ACHN (cell line): ENCODE results near the gene ENOX2.

Experiments used
- DNase-seq: peaks from one replicate; pipeline ENCODE4 v3.0.0-alpha.2; 2015
- in situ Hi-C: cut with HindIII; loops from 2 replicates; pipeline ENCODE4 v1.10.0; 2017; ENCODE audit warnings: low sequenced_read_pairs, low pct_ligation_motif_present, low pct_unique_long_range_greater_than_20kb

The ENOX2 gene

GRCh38 chrX:130688360-130688759, 214.6 kb downstream of the ENOX2 start:
- in situ Hi-C loops = no loop called here
- DNase-seq = no peak

- in situ Hi-C loops = no loop called here
- no peak for DNase-seq
Observed at GRCh38 chrX:130682990-130683389, 220.0 kb downstream of the ENOX2 start.

- no peak for DNase-seq
- in situ Hi-C loops = no loop called here
Observed at GRCh38 chrX:130680164-130681035, 222.6 kb downstream of the ENOX2 start.

- DNase-seq = no peak
Observed at GRCh38 chrX:130676861-130677260, 226.1 kb downstream of the ENOX2 start.

GRCh38 chrX:130672214-130672613, 230.8 kb downstream of the ENOX2 start:
- in situ Hi-C loops = no loop called here
- DNase-seq = no peak

More at GRCh38 chrX:130676861-130677260, 226.1 kb downstream of the ENOX2 start:
- in situ Hi-C loops = no loop called here

- no peak for DNase-seq
- in situ Hi-C loops = no loop called here
Observed at GRCh38 chrX:130669233-130669632, 233.8 kb downstream of the ENOX2 start.

GRCh38 chrX:130665263-130665662, 237.7 kb downstream of the ENOX2 start:
- in situ Hi-C loops = no loop called here
- no peak for DNase-seq

GRCh38 chrX:130658310-130658709, 244.7 kb downstream of the ENOX2 start:
- no peak for DNase-seq
- in situ Hi-C loops = no loop called here

GRCh38 chrX:130654409-130654950, 248.5 kb downstream of the ENOX2 start:
- DNase-seq = no peak
- in situ Hi-C loops = no loop called here

- in situ Hi-C loops = no loop called here
Observed at GRCh38 chrX:130652824-130653578, 250.0 kb downstream of the ENOX2 start.

GRCh38 chrX:130649738-130650137, 253.3 kb downstream of the ENOX2 start:
- in situ Hi-C loops = no loop called here
- no peak for DNase-seq

More at GRCh38 chrX:130652824-130653578, 250.0 kb downstream of the ENOX2 start:
- DNase-seq = no peak

- in situ Hi-C loops = no loop called here
- no peak for DNase-seq
Observed at GRCh38 chrX:130647468-130647867, 255.5 kb downstream of the ENOX2 start.

GRCh38 chrX:130645955-130646583, 256.9 kb downstream of the ENOX2 start:
- no peak for DNase-seq
- in situ Hi-C loops = no loop called here

- in situ Hi-C loops = no loop called here
Observed at GRCh38 chrX:130637591-130637990, 265.4 kb downstream of the ENOX2 start.

GRCh38 chrX:130636277-130636676, 266.7 kb downstream of the ENOX2 start:
- DNase-seq = no peak

More at GRCh38 chrX:130637591-130637990, 265.4 kb downstream of the ENOX2 start:
- no peak for DNase-seq

GRCh38 chrX:130631011-130631410, 272.0 kb downstream of the ENOX2 start:
- DNase-seq = no peak
- in situ Hi-C loops = no loop called here

More at GRCh38 chrX:130636277-130636676, 266.7 kb downstream of the ENOX2 start:
- in situ Hi-C loops = no loop called here

- in situ Hi-C loops = no loop called here
Observed at GRCh38 chrX:130628516-130628915, 274.5 kb downstream of the ENOX2 start.

GRCh38 chrX:130626521-130626920, 276.5 kb downstream of the ENOX2 start:
- in situ Hi-C loops = no loop called here

More at GRCh38 chrX:130628516-130628915, 274.5 kb downstream of the ENOX2 start:
- DNase-seq = no peak

GRCh38 chrX:130625386-130625785, 277.6 kb downstream of the ENOX2 start:
- DNase-seq = peak; percentile 79
- in situ Hi-C loops = no loop called here

More at GRCh38 chrX:130626521-130626920, 276.5 kb downstream of the ENOX2 start:
- DNase-seq = no peak
